Testis (tissue), 2 donors: ENCODE results near the gene GRB14.

Source experiments
- POLR2A ChIP-seq: fragments of 450-650 bp; IDR thresholded peaks from one replicate; pipeline ENCODE4 v1.6.1; 2017; ENCODE audit warnings: antibody characterized with exemption, mild to moderate bottlenecking, moderate library complexity
- TF ChIP-seq, protein P1 (sequence below), 3 experiments: fragments of 450-650 bp in 2 of 3; fragments of 200-600 bp in 1 of 3; sonication (generic) in 1 of 3; IDR thresholded peaks; one replicate each; pipeline ENCODE4 v1.5.1; 2016 to 2019; ENCODE audit warnings: antibody characterized with exemption in 3 of 3, mild to moderate bottlenecking in 2 of 3, moderate library complexity in 1 of 3

DNA sequence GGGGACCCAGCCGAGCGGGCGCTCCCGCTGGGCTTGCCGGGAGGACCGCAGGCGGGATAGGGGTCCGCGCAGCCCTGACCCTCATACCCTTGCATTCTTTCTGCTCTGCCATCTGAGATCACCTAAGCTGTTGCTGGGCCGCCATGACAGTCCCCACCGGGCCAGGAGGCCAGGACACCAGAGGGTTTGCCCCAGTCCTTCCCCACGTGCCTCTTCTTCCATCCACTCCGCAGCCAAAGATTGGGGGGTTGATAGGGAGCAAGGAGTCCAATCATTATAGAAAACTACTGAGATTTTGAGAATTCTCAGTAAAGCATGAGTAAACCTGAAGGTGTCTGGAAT lies 453 bp upstream of the GRB14 start:
- TF ChIP-seq, protein P1, sequence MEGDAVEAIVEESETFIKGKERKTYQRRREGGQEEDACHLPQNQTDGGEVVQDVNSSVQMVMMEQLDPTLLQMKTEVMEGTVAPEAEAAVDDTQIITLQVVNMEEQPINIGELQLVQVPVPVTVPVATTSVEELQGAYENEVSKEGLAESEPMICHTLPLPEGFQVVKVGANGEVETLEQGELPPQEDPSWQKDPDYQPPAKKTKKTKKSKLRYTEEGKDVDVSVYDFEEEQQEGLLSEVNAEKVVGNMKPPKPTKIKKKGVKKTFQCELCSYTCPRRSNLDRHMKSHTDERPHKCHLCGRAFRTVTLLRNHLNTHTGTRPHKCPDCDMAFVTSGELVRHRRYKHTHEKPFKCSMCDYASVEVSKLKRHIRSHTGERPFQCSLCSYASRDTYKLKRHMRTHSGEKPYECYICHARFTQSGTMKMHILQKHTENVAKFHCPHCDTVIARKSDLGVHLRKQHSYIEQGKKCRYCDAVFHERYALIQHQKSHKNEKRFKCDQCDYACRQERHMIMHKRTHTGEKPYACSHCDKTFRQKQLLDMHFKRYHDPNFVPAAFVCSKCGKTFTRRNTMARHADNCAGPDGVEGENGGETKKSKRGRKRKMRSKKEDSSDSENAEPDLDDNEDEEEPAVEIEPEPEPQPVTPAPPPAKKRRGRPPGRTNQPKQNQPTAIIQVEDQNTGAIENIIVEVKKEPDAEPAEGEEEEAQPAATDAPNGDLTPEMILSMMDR (IDR thresholded peaks at IDR 0.05): no peak
- TF ChIP-seq POLR2A: no peak
